Stimulated activated CD8-positive, alpha-beta memory T cell treated with anti-CD3 and anti-CD28 coated beads, Interleukin-2, amount 100 ng/mL, for 1 hour (primary cell): ENCODE data around the gene SLC7A14.

Experiments used
- DNase-seq, 2 donors: peaks; one replicate each; pipeline ENCODE4 v3.0.0-alpha.2; 2020; ENCODE audit warnings: low read depth in 2 of 2

The SLC7A14 gene

DNA sequence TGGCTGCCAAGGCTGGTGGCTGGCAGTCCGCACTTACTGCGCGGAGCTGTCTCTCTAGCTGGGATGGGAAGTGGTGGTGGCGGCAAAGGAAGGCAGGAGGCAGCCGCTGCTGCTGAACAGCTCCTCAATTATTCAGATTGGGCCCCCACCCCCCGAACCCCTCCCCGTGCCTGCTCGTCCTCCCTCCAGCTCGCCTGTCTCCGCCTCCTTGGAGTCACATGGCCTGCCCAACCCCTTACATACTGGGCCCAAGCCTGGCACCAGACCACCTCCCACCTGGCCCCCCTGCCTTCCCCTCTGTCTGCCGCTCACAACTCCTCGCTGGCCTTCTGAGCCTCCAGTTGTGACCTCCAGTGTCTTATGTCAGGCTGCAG is at the start of gene SLC7A14:
Gene SLC7A14, minus strand, starts transcription at position 139 of the 374 bp plus-strand sequence. CDS start 59,139 bp downstream, outside the sequence.
- no peak for DNase-seq

DNA sequence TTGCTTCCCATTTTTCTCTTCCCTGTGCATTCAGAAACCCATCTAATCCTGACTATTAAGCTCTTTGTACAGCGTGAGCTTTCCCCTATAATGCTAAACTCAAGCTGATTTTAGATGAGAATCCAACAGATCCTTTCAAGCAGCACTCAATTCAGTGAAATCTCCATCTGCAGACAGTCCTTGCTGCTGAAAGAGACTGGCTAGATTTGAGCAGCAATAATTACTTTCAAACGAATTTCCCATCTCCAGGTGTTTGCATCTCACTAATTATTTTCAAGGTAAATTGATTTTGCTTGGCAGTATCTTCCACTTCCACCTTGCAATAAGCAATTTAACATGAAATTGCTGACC is 49.5 kb upstream of the SLC7A14 start:
- DNase-seq = no peak

DNA sequence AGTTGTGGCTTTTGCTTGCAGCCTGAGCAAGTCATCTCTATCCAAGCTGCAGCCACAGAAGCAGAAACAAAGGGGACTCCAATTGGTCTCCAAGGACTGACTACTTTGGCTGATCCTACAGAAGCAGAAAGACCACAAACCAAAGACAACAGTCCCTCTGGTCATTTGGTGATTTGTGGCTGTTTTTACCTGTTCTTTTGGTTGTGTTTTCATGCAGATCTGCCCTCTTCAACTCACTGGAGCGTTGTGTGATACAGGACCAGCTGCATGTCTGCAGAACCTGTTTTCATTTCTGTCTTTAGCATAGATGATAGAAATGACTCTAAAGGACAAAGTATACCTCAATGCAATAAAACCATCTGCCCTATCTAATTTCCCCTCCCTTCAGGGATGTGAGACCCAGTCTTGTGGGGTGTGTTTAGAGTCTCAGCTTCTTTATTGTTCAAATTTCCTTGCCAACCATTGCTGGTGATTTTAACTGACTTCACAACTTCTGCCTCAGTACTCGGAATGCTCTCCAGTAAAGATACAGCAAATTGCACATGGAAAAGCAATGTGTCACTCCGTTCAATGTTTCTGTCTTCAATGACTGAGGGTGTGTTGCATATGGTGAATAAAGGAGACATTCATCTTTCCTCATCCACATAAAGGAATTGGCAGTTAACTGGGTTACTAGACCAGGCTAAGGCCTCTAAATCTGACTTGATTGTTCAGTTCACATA is 48.9 kb upstream of the SLC7A14 start:
- DNase-seq = no peak

DNA sequence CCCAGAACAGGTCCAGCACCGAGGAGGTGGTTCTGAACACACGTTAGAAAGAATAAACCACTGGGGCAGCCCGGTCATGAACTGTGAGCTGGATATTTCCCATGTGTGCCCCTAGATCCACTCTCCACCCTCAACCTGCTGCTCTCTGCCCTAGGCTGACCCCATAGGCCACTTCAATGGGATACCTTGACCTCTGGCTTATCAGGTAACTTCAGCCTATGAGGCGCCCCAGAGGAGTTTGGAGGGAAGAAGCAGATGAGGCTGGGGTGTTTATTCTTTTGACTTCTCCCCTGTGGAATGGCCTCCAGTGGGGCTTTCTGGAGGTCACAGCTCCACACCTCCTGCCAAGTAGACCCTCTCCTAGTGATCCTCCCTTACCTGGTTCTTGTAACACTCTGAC is 47.7 kb upstream of the SLC7A14 start:
- no peak for DNase-seq

DNA sequence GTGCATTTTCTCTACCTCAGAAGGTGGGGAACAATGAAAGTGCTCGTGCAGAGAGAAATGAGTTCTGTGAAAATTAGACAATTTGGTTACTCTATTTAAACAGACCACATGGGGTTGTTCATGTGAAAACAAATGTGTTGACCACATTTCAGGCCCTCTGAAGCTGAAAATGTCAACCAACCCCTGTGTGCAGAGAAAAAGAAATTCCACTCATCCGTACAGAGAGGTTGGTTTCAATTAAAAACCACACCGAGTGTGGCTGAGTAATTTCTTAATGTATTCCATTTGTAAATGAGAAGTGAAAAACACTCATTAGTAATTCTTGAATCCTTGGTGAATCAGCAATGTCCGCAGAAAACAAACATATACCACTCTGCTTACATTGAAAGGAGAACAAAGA is 46.9 kb upstream of the SLC7A14 start:
- no peak for DNase-seq

DNA sequence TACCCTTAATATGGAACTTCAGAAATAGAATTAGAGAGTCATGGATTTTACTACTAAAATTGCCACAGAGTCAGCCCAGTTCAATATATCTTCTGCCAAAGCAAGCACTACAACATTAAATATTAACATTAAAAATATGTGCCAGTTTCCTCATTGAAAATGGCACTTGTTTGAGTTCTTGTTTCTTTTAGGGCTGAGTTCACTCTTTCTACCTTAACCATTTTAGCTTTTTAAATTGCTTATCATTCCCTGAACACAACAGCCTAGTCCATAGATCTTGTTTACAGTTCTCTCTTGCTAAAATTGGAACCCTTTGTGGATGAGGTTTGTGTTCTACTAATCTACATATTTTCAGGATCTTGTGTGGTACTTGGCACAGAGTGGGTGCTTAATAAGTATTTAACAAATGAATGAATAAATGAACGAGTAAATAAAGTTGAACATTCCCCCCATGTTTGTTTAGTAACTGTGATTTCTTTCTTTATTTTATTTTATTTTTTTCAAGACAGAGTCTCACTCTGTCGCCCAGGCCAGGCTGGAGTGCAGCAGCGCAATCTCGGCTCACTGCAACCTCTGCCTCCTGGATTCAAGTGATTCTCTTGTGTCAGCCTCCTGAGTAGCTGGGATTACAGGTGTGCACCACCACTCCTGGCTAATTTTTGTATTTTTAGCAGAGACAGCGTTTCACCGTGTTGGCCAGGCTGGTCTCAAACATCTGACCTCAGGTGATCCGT is 46.0 kb upstream of the SLC7A14 start:
- no peak for DNase-seq

DNA sequence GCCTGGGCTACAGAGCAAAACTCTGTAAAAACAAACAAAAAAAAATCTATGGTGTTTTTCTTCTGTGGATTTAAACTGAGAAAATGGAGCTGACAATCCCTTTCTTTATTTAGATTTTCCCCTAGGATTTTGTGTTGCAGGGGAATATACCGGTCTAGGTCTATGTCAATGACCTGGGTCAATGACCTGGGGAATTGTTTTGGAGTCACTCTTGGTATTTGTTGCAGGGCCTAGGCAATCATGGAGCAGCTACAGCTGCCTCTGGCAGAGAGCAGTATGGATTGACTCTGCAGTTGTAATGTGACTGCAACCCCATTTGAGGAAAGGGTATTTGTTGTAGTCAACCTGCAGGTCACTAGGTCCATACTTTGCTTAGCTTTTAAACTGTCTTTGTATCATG is 37.6 kb upstream of the SLC7A14 start:
- no peak for DNase-seq

DNA sequence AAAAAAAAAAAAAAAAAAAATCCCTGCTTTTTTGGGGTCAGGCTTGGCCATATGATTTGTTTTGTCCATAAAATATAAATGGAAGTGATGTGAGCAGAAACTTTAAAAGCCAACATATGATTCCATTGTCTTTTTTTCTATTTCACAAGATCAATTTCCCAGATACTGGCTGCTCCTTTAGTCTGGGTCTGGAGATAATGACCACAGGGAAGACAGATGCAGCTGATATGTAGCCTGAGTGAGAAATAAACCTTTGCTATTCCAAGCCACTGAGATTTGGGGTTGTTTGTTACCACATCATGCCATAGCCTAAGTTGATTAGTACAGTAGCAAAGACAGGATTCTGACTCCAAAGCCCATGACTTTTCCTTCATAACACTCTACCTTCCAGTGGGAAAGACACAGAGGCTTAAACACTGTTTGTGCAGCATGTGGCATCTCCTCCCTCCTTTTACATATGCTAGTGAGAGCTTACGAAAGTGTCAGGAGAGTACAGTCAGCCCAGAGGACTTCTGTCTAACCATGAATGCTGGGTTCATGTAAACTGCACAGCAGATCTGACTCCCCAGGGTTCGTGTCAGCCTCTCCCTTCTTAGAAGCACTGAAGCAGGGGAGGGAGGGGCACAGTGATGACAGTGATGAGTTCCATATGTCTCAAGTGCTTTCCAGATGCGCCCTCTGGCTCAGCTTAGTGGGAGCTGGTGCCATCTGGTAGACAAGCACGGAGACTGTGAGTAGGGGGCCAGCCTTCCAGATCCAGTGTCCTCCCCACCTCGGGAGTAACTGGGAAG is 36.7 kb upstream of the SLC7A14 start:
- DNase-seq = no peak

DNA sequence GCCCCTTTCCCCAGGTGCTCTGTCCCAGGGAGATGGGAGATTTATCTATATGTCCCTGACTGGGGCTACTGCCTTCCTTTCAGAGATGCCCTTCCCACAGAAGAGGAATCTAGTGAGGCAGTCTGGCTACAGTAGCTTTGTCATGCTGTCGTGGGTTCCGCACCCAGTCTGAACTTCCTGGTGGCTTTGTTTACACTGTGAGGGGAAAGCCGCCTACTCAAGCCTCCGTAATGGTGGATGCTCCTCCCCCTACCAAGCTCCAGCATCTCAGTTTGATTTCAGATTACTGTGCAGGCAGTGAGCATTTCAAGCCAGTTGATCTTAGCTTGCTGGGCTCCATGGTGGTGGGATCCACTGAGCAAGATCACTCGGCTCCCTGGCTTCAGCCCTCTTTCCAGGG is 35.4 kb upstream of the SLC7A14 start:
- no peak for DNase-seq

DNA sequence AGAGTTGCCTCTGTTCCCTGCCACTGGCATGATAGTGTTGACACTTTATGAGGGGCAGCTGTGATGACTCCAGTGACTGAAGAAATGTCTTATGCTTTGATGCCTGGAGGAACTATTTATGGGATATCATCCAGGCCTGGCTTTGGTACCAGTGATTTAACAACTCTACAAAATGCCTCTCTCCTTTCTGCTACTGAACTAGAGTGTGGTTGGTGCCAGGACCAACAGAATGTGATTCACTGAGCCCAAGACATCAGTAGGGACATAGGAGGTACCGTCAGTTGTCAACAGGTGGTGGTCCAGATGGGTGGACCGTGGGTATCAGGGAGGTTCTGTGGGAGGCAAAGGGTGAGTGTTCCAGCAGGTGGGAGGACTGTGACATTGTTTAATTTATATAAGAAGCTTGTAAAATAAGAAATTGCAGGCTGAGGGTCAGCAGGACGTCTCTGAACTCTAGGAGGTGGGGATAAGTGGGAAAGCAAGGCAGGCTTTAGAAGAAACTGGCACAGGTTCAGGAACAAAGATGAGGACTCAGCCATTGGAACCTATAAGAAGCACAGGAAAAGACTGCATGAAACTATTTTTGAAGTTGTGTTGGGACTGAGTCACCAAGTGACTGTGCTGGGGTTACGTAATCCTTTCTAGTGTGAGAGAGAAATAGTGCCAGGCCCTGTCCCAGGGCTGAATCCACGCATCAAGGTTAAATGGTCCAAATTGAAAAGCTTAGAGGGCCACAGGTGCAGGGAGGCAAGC is 28.5 kb upstream of the SLC7A14 start:
- DNase-seq = no peak

DNA sequence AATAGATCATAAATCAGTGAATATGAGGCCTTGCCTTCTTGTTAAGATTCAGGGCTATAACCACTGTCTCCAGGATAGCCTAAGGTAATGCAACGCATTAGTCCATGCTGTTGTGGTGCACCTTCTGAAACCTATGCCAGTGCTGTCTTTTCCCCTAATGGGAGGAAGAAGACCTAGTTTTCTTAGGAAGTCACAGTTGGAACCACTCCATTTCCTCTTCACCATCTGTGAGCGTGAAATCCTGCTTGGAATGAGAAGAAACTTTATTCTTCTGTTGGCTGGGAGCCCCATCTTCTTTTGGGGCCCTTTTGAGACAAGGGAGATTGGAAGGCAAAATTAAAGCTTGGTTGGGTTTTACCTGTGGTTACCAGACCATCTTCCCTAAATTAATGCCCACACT is 25.9 kb upstream of the SLC7A14 start:
- DNase-seq = no peak

DNA sequence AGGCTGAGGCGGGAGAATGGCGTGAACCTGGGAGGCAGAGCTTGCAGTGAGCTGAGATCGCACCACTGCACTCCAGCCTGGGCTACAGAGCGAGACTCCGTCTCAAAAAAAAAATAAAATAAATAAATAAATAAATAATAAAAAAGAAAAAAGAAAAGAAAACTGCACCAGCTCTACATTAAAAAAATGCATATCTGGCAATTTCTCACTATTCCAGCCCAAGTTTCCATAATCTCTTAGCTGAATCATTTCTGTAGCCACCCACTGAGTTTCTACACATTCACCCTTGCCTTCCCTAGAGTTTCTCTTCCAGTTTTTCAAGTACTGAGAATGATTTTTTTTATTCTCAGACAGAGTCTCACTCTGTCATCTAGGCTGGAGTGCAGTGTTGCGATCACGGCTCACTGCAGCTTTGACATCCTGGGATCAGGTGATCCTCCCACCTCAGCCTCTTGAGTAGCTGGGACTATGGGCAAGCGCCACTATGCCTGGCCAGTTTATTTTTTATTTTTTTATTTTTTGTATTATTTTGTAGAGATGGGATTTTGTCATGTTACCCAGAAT is 24.5 kb upstream of the SLC7A14 start:
- no peak for DNase-seq

DNA sequence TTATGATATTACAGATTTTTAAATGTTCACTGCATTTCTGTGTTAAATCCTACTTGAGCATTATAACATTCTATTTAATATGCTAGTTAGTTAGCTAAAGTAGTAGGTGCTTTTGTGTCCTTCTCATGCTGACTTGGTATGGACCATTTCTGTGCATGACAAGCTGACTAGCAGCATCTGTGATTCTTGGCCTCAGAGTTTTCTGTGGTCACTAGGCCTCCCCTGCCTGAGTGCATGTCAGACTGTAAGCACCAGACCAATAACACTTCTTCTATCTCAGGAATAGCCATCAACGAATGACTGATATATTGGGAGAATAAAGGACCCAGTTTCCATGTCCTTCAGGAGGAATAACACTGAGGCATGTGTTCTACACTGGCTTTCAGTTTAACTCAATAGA is 22.6 kb upstream of the SLC7A14 start:
- no peak for DNase-seq

DNA sequence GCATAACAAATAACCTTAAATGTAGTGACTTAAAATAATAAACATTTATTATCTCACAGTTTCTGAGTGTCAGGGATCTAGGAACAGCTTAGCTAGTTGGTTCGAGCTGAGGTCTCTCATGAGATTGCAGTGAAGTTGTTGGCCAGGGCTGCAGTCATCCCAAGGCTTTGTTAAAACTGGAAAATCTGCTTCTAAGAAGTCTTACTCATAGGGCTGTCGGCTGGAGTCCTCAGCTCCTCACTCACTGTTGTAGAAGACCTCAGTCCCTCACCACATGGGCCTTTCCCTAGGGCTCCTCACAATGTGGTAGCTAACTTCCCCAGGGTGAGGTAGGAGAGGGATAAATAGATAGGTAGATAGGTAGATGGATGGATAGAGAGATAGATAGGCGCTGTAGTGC is 20.8 kb upstream of the SLC7A14 start:
- DNase-seq = no peak

DNA sequence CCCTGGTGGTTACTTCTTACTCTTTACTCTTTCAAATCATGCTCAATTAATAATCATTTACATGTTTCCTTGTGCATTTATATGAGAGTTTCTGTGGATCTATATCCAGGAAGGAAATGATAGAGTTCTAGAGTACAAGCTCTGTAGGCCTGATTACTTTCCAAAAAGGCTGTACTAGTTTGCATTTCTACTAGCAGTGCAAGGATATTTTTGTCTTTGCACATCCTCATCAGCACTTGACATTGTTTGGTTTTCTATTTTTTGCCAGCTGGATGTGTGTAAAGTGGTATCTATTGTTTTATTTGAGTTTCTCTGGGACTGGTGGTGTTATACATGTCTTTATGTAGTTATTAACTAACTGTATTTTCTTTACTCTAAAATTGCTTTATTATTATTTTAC is 19.6 kb upstream of the SLC7A14 start:
- no peak for DNase-seq

DNA sequence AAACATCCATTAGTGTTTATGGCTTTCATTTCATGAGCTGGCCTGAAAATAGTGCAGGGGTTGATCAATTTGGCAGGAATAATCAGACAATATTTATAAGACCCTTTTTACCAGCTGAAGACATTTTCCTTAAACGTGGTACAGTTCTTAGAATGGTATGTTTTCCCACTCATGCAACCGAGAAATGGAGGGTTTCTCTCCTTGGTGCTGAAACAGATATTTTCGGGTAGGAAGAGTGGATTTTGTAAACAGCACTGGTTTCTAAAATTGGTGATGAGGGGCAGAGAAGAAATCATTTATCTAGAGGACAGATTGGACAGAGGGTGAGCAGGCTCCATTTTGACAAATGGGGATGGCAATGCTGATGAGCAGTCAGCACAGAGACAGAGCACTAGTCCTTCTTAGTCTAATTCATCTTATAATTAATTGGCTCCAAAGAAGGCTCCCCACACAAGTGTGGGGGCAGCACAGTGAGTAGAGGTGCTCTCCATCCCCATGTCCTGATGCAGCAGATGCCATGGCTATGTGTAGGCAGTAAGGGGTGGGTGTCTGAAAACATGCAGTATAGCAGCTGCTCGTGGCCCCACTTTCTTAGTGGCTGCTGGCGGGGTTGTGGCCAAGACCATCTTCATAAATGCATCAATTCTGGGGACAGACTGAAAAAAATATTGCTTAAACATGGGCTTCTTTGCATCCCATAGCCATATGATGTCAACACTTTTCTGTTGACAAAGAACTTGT is 18.1 kb upstream of the SLC7A14 start:
- no peak for DNase-seq

DNA sequence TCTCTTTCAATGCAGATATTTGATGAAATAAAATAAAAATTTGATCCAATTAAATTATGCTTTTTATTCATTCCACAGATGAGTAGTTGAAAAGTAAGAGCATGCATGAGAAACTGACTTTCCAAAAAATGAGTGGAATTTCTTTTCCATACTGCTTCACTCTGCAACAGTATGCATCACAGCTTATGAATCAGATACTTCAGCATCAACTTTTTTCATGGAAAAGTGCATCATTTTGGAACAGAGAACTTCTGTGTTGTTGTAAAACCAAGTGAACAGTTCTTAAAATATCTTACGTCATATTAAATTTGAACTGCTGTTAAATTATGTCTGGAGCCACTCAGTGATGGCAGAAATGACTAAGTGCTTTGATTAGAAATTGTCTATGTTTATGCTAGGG is 16.7 kb upstream of the SLC7A14 start:
- DNase-seq = no peak

DNA sequence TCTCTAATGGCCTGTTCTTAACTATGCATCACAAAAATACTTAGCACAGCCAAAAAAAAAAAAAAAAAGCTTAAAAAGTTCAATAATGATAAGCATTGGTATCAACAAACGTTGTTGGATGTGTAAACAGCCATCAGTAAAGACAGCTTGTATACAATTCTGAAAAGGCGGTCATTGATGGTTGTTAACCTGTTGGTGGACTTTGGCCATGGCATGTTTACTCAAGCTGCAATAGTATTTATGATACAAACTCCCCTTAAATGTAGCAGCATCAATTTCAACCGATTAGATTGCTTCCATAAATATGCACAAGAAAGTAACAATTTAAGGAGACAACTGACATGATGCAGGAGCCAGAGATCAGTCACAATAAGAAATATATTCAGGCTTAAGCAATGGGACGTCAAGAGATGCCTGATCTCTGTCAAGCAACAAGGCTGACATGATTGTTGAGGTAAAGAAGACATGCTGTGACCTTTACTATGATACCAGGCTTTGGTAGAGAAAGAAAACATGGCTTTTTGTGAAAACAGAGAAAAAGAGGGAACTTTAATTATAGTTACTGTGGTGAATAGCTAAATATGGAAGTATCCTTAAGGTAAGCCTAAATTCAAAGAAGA is 14.2 kb upstream of the SLC7A14 start:
- DNase-seq = no peak

DNA sequence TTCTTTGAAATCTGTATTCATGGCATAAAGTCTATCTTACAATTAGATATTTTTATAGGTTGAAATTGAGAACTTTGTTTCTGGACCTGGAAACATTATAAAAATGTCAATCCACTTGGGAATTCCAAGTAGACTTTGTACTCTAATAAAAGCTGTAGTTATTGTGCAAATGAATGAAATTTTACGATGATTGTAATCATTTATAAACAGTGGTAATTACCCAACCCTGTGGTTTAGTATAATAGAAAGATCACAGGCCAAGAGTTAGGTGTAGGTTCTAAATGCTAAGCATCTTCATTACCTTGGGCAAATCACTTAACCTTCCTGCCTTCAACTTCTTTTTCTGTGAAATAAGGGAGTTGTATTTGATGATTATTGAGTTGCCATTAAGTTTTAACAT is 13.2 kb upstream of the SLC7A14 start:
- no peak for DNase-seq

DNA sequence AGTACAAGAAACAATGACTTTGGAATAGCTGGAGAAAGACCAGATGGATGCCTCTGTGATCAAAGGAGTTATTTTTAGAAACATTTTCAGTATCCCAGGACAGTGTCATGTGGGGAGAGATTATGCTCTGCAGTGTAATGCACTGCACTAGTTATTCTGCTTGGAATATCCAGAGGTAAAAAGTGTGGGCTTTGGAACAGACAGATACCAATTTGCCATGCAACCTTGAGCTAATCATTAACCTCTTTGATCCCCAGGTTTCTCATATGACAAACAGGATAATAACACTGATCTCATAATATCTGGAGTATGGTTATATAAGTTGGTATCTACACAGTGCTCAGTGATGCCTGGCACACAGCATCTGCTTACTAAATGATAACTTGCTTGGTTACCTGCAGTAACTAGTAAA is 12.2 kb upstream of the SLC7A14 start:
- DNase-seq = no peak

DNA sequence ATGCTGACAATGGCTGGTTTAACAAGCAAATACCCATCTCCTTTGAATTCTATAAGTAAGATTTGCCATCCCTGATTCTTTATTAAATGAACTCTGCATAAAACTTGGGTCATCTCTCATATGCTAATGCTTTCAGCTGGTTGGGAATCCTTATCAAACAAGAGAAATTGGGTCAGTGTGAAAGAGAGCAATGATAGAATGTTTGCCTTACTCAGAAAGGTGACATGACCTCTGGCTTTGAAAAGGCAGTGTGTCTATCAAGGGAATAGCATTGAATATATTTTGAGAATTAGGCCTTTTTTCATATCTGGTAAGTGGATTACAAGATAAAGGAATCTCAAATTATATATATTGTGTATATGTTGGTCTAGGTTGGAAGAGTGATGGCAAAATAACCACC is 8.7 kb upstream of the SLC7A14 start:
- DNase-seq = no peak
